ENCODE measurements around the gene PBLD.

DNA sequence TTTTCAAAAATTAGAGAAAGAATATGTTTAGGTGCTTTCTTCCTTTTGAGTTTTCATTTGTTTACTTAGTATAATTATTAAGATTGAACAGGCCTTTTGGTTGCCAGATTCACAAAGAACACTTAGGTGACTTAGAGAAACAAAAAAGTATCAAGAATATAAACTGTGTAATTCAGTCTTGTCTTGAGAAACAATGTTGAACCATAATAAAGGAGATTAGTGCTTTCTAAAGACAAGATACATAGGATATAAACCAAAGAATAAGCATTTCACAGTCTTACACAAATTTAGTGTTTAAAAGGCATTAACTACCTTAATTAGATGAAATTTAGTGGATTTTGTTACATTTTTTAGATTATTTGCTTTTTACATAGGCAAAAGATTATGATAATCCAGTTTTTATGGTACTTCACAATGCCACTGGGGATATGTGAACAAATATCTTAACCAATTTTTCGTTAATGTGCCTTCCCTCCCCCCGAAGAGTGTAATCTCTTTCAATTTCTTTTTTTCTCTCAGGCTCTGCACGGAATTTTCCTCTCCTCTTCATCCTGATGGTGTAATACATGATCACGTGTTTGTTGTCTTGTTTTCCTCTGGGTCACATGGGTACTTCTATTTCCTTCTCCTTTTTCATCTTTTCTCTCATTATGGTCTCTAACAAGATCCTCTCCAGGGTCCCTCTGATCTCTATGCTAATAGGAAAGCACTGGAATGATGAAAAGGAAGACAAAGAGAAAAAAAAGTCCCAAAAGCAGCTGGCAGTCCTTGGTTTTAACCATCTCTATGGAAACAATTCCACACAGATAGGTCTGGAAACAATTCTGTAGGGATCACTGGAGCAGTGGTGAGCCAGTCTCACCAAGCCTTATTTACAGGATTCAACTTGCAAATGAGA lies 4.6 kb downstream of the PBLD start:
- TF ChIP-seq, protein P1, sequence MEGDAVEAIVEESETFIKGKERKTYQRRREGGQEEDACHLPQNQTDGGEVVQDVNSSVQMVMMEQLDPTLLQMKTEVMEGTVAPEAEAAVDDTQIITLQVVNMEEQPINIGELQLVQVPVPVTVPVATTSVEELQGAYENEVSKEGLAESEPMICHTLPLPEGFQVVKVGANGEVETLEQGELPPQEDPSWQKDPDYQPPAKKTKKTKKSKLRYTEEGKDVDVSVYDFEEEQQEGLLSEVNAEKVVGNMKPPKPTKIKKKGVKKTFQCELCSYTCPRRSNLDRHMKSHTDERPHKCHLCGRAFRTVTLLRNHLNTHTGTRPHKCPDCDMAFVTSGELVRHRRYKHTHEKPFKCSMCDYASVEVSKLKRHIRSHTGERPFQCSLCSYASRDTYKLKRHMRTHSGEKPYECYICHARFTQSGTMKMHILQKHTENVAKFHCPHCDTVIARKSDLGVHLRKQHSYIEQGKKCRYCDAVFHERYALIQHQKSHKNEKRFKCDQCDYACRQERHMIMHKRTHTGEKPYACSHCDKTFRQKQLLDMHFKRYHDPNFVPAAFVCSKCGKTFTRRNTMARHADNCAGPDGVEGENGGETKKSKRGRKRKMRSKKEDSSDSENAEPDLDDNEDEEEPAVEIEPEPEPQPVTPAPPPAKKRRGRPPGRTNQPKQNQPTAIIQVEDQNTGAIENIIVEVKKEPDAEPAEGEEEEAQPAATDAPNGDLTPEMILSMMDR (IDR thresholded peaks at IDR 0.05), result no peak
- TF ChIP-seq POLR2A (IDR thresholded peaks at IDR 0.05), result no peak
